Stimulated activated CD8-positive, alpha-beta memory T cell treated with anti-CD3 and anti-CD28 coated beads, Interleukin-2, amount 100 ng/mL, for 1 hour (primary cell): ENCODE data around the gene PRSS35.
A peak's percentile ranks its signal among the peaks of the same experiment; 100 is the strongest.
"Not testable (repeated sequence)": the region's sequence is repeated elsewhere in the genome, so short reads cannot be mapped to it uniquely, and the experiment has no call there.

ENCODE experiments used
- DNase-seq, 2 donors: peaks; one replicate each; pipeline ENCODE4 v3.0.0-alpha.2; 2020; ENCODE audit warnings: low read depth in 2 of 2

PRSS35 gene

DNA sequence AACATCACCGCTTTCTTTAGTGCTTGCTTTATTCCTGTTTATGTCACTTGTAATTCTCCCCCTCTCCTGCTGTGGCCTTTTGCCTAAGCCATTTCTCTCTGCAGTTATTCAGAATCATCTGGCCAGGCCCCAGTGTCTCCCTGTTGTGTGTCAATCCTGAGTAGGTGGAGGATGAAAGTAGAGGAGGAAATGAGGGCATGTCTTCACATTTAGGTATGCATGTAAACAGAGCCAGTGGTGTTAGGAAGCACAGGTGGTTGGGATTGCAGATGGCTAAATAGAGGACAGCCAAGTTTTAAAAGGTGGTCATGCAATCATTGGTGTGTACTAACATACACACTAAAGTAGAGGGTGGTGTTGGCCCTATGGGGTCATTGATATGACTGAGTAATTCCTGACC lies 5.2 kb downstream of the PRSS35 start:
- no peak for DNase-seq

DNA sequence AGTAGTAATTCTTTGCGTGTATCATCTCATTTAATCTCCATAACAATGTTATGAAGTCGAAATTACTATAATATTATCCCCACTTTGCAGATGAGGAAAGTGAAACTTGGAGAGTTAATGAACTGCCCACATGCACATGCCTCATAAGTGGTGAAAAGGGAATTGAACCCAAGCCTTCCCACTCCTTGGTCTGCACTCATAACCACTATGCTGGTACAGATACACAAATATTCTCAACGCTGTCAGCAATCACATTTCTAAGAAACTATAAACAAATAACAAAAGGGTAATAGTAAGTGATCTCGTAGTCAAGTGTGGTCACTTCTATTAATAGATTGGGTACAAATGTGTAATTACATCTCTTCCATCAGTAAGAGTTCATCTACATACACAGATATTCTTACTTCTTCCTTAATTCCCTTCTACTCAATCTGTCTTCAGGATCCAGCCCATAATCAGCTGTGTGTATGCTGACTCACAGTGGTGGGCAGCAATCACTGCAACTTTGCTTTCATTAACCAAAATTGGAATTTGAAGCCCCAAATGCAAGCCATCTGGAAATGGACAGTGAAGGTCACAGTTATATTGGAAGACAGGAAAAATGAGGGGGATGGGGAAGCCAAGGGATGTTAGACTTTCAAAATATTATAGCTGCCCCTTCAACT lies 6.6 kb downstream of the PRSS35 start:
- DNase-seq = no peak

DNA sequence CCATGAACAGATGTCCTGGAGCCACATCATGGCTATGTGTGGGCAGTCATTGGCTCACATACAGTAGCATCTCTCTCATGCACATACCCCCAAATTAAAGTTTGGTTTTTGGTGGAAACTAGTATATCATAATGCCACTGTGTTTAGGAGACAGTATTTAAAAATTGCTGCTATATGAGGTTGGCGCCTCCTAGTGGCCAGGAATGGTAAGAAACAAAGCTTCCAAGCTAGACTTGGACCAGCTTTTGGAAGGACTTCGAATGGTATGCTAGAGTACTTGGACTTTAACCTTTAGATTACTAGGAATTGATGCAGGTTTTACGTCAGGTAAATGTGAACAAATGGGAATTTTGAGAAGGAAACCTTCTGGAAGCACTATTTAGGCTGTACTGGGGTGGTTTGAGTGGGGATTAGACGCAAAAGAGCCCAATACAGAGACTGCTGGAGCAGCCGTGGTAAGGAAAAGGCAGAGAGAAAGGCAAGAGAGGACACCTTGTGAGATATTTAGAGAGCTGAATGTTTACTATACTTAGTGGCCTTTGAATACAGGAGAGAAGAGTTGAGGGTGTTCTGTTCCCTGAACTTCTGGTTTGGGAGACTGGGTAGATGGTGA lies 23.8 kb downstream of the PRSS35 start:
- DNase-seq = peak in 1 of 2 donors; percentile 24

DNA sequence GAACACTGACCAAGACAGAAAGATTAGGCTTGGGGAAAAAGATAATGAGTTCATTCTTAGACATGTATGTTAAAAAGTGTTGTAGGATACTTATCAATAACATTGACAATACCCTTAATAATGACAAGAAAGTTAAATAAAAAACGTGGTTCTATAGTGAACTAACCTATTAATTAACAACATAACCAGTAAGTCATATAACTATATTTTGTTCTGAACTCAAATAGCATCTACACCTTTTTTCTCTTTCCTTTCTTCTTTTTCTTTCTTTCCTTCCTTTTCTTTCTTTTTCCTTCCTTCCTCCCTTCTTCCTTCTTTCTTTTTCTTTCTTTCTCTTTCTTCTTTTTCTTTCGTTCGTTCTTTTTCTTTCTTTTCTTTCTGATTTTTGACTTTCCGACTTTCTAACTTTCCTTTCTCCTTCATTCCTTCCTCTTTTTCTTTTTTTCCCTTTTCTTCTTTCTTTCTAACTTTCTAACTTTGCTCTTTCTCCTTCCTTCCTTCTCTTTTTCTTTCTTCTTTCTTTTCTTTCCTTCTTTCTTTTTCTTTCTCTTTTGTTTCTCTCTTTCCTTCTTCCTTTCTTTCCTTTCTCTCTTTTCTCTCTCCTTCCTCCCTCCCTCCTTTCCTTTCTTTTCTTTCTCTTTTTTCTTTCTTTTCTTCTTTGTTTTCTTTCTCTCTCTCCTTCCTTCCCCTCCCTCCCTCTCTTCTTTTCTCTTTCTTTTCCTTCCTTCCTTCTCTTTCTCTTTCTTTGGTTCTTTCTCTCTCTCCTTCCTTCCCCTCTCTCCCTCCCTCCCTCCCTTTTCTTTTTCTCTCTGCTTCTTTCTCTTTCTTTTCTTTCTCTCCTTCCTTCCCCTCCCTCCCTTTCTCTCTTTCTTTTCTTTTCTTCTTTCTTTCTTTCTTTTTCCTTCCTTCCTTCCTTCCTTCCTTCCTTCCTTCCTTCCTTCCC lies 24.6 kb downstream of the PRSS35 start:
- no peak for DNase-seq

DNA sequence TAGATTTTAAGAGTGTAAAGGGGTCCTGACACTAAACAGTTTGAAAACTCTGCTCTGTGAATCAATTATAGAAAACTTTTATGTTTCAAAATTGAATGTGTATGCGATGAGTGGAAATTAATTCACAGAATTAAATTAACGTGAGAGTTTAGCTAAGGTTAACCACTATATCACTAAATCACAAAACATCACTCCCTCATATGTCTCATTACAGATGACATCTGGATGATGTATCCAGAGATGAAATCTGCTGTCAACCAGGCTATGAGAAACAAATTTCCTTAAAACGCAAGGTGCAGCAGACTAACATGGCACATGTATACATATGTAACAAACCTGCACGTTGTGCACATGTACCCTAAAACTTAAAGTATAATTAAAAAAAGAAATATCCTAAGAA lies 27.3 kb downstream of the PRSS35 start:
- no peak for DNase-seq

DNA sequence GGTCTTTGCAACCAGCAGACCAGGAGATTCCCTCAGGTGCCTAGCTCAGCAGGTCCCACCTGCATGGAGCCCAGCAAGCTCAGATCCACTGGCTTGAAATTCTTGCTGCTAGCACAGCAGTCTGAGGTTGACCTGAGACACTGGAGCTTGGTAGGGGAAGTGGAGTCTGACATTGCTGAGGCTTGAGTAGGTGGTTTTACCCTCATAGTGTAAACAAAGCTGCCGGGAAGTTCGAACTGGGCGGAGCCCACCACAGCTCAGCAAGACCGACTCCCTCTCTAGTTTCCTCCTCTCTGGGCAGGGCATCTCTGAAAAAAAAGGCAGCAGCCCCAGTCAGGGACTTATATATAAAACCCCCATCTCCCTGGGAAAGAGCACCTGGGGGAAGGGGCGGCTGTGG lies 34.3 kb downstream of the PRSS35 start:
- DNase-seq = no peak

DNA sequence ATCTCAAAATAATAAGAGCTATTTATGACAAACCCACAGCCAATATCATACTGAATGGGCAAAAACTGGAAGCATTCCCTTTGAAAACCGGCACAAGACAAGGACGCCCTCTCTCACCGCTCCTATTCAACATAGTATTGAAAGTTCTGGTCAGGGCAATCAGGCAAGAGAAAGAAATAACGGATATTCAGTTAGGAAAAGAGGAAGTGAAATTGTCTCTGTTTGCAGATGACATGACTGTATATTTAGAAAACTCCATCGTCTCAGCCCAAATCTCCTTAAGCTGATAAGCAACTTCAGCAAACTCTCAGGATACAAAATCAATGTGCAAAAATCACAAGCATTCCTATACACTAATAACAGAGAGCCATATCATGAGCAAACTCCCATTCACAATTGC lies 38.1 kb downstream of the PRSS35 start:
- not testable (repeated sequence) for DNase-seq

DNA sequence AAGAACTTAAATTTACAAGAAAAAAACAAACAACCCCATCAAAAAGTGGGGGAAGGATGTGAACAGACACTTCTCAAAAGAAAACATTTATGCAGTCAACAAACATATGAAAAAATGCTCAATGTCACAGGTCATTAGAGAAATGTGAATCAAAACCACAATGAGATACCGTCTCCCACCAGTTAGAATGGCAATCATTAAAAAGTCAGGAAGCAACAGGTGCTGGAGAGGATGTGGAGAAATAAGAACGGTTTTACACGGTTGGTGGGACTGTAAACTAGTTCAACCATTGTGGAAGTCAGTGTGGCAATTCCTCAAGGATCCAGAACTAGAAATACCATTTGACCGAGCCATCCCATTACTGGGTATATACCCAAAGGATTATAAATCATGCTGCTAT lies 39.4 kb downstream of the PRSS35 start:
- DNase-seq = not testable (repeated sequence)

DNA sequence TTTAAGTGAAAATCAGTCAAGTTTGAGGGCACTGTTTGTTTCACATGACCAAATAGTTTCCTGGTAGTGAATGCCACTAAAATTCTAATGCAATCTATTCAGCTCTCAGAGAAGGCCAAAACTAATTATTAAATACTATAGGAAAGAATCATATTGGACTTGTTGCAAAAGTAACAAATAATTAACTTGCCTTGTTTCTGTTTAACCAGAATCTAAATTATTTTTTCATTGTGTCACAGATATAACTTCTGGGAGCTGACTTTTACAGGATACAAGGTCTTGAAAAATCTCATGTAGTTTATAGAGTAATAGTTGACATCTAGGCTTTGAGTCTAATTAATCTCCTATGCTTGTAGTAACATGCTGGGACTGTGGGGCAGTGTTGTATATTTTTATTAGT lies 44.5 kb downstream of the PRSS35 start:
- DNase-seq = no peak

DNA sequence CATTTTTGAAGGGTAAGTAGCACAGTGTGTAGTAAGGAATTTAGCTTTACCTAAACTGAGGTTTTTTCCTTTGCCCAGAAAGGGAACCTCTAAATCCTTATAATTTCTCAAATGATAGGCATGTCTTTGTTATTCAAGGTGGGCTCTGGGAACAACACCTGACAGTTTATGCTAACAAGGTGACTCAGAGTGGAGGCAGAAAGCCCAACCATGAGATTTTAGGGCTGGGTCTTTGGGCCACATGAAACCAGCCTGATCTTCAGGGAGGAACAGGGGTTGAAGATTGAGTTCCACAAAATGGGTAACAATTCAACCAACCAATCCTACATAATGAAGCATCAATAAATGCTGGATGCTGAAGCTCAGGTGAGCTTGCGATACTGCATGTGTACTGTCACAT lies 46.6 kb downstream of the PRSS35 start:
- no peak for DNase-seq

DNA sequence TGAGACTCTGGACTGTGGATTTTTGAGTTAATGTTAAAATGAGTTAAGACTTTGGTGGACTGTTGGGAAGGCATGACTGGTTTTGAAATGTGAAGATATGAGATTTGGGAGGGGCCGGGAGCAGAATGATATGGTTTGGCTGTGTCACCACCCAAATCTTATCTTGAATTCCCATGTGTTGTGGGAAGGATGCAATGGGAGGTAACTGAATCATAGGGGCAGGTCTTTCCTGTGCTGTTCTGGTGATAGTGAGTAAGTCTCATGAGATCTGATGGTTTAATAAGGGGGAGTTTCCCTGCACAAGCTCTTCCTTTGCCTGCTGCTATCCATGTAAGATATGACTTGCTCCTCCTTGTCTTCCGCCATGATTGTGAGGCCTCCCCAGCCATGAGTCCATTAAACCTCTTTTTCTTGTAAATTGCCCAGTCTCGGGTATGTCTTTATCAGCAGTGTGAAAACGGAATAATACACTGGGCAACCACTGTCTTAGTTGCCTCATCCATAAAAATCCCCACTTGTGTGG lies 59.4 kb downstream of the PRSS35 start:
- not testable (repeated sequence) for DNase-seq

DNA sequence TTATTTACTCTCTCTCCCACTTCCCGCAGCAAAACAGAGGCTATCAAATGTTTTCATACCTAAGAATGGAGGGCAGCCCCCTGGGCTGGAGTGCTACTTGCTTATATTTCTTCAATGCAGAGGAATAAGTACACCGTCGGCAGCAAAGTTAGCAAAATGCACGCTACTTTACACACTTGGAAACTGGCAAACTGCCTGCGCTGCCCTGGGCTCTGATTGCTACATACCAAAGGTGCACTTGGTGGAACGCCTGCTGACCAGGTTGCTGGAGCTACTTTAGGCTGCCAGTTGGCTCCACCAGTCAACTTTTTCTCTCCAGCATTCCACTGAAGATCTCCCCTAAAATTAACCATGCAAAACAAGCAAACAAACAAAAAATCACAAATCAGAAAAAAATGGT lies 62.4 kb downstream of the PRSS35 start:
- no peak for DNase-seq
